Fibroblast of mammary gland (primary cell): Measurements from ENCODE around the gene CRYBG3.

Experiments used
- DNase-seq: peaks from one replicate; pipeline ENCODE4 v3.0.0-alpha.2; 2010; ENCODE audit warnings: low read depth
- H3K4me3 ChIP-seq: 2 replicates; pipeline ENCODE4 v1.5.1; 2011; ENCODE audit warnings: low read depth, mild to moderate bottlenecking, low read length, moderate library complexity; ENCODE audit not compliant: control insufficient read depth
- CTCF ChIP-seq: conservative IDR thresholded peaks from 2 replicates; pipeline ENCODE4 v1.5.1; 2011; ENCODE audit warnings: low read depth, low read length, inconsistent platforms; ENCODE audit not compliant: control insufficient read depth, insufficient read depth

Gene CRYBG3

DNA sequence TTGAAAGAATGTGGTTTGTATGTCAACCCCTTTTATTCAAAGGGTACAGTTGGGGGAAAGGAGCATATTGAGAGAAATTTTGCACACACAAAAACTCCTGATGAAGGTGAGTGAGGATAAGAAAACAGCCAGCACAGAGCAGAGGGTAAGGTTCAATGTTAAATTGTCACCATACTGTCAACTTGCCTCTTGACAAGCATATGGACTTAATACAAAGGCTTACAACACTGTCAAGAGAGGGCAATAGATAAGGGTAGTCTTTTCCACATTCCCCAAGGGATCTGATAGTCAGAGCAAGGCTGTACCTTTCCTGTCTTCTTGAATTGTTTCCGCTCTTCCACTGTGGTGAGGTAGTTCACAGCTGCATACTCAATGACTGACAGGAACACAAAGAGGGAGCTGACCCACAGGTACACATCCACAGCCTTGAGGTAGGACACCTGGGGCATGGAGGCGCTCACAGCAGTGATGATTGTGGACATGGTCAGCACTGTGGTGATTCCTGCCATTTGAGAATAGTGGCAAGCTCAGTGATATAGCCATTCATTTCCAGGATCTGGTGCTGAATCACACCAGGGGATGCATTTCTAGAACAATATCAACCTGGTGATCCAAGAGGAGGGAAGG, 170.8 kb downstream of the CRYBG3 start:
- TF ChIP-seq CTCF = no peak
- no peak for DNase-seq
- no peak overlapping the region for H3K4me3 ChIP-seq

- TF ChIP-seq CTCF = no peak
- DNase-seq = no peak
- H3K4me3 ChIP-seq = no peak overlapping the region
Observed at GRCh38 chr3:97993526-97993925, 171.7 kb downstream of the CRYBG3 start.

DNA sequence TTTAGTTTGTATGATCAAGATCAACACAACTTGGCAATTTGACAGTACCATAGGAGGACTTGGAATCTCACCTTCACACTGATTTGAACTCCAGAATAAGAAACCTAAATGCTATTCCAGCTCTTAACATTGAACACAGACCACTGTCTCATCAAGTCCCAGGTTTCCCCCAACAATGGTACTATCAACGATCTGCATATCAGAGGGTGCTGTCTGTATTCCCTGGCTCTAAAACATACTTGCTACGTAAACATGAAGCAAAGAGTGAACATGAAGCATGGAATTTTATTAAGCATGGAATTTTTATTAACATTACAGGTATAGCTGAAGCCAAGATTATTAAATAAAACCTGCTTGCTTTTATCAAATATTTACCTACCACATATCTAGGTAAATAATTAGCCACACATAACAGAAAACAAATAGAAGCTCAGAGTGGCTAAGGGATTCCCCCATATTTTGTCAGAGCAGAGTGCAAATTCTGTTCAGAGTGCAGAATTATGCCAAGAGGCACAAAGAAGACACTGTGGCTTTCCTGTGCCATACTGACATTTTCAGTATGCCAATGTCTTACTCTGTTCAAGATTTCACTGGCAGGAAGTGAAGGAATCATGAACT, 172.6 kb downstream of the CRYBG3 start:
- DNase-seq = no peak
- H3K4me3 ChIP-seq = no peak overlapping the region
- no peak for TF ChIP-seq CTCF
